Activated naive CD4-positive, alpha-beta T cell treated with anti-CD3 and anti-CD28 coated beads, Interleukin-2, amount 50 U/mL, for 24 hours (primary cell): ENCODE data around the gene KLHDC10.
"Not testable (repeated sequence)": the region's sequence is repeated elsewhere in the genome, so short reads cannot be mapped to it uniquely, and the experiment has no call there.

Source experiments
- H3K27ac Mint-ChIP-seq: one replicate; pipeline ENCODE4 v1.8.0; 2021; ENCODE audit warnings: mild to moderate bottlenecking, mixed read lengths
- H3K27me3 Mint-ChIP-seq: one replicate; pipeline ENCODE4 v1.8.0; 2021; ENCODE audit warnings: mixed read lengths
- H3K36me3 Mint-ChIP-seq: one replicate; pipeline ENCODE4 v1.8.0; 2021; ENCODE audit warnings: mixed read lengths
- H3K4me1 Mint-ChIP-seq: one replicate; pipeline ENCODE4 v1.8.0; 2021; ENCODE audit warnings: mixed read lengths
- H3K4me3 Mint-ChIP-seq: one replicate; pipeline ENCODE4 v1.8.0; 2021; ENCODE audit warnings: mild to moderate bottlenecking, mixed read lengths
- H3K9me3 Mint-ChIP-seq: one replicate; pipeline ENCODE4 v1.8.0; 2021; ENCODE audit warnings: mixed read lengths

KLHDC10 gene, protein sequence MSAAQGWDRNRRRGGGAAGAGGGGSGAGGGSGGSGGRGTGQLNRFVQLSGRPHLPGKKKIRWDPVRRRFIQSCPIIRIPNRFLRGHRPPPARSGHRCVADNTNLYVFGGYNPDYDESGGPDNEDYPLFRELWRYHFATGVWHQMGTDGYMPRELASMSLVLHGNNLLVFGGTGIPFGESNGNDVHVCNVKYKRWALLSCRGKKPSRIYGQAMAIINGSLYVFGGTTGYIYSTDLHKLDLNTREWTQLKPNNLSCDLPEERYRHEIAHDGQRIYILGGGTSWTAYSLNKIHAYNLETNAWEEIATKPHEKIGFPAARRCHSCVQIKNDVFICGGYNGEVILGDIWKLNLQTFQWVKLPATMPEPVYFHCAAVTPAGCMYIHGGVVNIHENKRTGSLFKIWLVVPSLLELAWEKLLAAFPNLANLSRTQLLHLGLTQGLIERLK

GRCh38 chr7:130069978-130070860, at the start of gene KLHDC10:
Gene KLHDC10 (plus strand): TSS chr7:130070534. CDS start chr7:130070644, 110 bp downstream.
- Mint-ChIP-seq H3K4me1 (peaks cover 44% of the 10 kb centered on the region), H3K36me3 (peaks cover 3% of the 10 kb centered on the region), H3K9me3 (no peaks in the 10 kb centered on the region)

GRCh38 chr7:130021105-130021834, 49.1 kb upstream of the KLHDC10 start:
- Mint-ChIP-seq H3K27ac (no peak overlapping the region), H3K36me3 (peaks cover 13% of the 10 kb centered on the region), H3K4me3 (no peak overlapping the region), H3K27me3 (no peaks in the 10 kb centered on the region), H3K4me1 (no peaks in the 10 kb centered on the region), H3K9me3 (no peaks in the 10 kb centered on the region)

More at GRCh38 chr7:130069978-130070860, at the start of gene KLHDC10:
- Mint-ChIP-seq H3K4me3 (peak within 1 kb of the TSS; percentile 98), H3K27ac (peak within 1 kb of the TSS; percentile 96), H3K27me3 (no peaks in the 10 kb centered on the region)

GRCh38 chr7:130022115-130022514, 48.2 kb upstream of the KLHDC10 start:
- H3K36me3 Mint-ChIP-seq: peaks cover 14% of the 10 kb centered on the region
- no peaks in the 10 kb centered on the region for H3K4me1 Mint-ChIP-seq
- H3K4me3 Mint-ChIP-seq: no peak overlapping the region
- no peak overlapping the region for H3K27ac Mint-ChIP-seq
- no peaks in the 10 kb centered on the region for H3K9me3 Mint-ChIP-seq
- H3K27me3 Mint-ChIP-seq: no peaks in the 10 kb centered on the region

DNA sequence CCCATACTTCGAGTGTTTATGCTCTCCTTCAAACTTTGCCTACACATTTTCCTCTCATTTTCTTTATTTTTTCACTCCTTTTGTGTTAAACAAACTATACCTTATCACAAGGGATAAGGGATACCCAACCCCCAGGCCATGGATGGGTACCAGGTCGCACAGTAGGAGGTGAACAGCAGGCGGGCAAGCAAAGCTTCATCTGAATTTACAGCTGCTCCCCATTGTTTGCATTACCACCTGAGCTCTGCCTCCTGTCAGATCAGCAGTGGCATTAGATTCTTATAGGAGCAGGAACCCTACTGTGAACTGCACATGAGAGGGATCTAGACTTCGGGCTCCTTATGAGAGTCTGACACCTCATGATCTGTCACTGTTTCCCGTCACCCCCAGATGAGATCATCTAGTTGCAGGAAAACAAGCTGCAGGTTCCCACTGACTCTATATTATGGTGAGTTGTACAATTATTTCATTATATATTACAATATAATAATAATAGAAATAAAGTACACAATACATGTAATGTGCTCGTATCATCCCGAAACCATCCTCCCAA, 47.6 kb upstream of the KLHDC10 start:
- Mint-ChIP-seq H3K27me3 (no peaks in the 10 kb centered on the region), H3K27ac (no peak overlapping the region), H3K4me1 (no peaks in the 10 kb centered on the region), H3K36me3 (peaks cover 14% of the 10 kb centered on the region), H3K9me3 (no peaks in the 10 kb centered on the region), H3K4me3 (no peak overlapping the region)

DNA sequence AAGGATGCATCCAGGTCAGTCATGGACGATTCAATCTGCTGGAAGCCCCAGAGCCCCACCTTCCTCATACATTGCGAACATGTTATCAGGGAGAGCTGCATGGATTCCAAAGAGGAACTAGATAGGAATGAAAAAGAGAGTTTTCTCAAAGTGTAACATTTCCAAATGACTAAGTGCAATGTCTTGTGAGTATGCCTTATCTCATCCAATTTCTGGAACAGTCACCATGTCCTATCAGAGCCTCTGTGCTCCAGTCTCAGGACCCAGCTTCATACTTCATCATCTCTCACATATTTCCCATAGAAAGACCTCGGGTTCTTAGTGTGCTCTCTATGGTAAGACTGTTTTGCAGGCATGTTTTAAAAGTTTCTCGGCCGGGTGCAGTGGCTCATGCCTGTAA, 45.9 kb upstream of the KLHDC10 start:
- no peaks in the 10 kb centered on the region for H3K27me3 Mint-ChIP-seq
- no peak overlapping the region for H3K4me3 Mint-ChIP-seq
- H3K9me3 Mint-ChIP-seq: no peaks in the 10 kb centered on the region
- no peak overlapping the region for H3K27ac Mint-ChIP-seq
- no peaks in the 10 kb centered on the region for H3K4me1 Mint-ChIP-seq
- H3K36me3 Mint-ChIP-seq: peaks cover 10% of the 10 kb centered on the region

- Mint-ChIP-seq H3K27me3 (no peaks in the 10 kb centered on the region), H3K4me1 (no peaks in the 10 kb centered on the region), H3K27ac (no peak overlapping the region), H3K36me3 (peaks cover 8% of the 10 kb centered on the region), H3K4me3 (no peak overlapping the region), H3K9me3 (no peaks in the 10 kb centered on the region)
These were observed 37.6 kb upstream of the KLHDC10 start for GRCh38 chr7:130032698-130033097.

DNA sequence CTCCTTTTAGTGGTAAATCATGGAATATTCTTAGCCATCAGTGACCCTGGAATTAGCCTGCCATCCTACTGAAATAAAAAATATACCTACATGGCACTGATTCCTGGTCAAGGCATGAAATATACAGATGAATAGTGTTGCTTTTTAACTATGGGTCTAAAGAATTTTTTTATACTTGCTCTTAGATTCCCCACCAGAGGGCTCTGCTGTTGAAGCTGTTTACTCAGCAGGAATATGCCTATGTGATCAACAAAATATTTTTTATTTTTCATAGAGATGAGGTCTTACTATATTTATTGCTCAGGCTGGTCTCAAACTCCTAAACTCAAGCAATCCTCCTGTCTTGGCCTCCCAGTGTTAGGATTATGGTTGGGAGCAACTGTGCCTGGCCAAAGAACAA, 32.6 kb upstream of the KLHDC10 start:
- no peak overlapping the region for H3K27ac Mint-ChIP-seq
- H3K27me3 Mint-ChIP-seq: no peaks in the 10 kb centered on the region
- no peak overlapping the region for H3K4me3 Mint-ChIP-seq
- no peaks in the 10 kb centered on the region for H3K4me1 Mint-ChIP-seq
- H3K9me3 Mint-ChIP-seq: no peaks in the 10 kb centered on the region
- peaks cover 10% of the 10 kb centered on the region for H3K36me3 Mint-ChIP-seq

DNA sequence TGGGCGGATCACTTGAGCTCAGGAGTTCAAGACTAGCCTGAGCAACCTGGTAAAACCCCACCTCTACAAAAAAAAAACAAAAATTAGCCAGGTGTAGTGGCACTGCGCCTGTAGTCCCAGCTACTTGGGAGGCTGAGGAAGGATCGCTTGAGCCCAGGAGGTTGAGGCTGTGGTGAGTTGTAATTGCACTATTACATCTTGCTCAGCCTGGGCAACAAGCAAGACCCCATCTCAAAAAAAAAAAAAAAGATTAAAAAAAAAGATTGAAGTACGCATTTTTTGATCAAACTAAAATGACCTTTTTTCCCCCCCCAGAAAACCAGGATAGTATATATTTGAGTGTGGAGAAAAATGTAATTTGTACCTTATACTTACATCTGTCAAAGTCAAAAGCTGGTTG, 29.8 kb upstream of the KLHDC10 start:
- no peak overlapping the region for H3K4me3 Mint-ChIP-seq
- H3K9me3 Mint-ChIP-seq: no peaks in the 10 kb centered on the region
- H3K27ac Mint-ChIP-seq: no peak overlapping the region
- no peaks in the 10 kb centered on the region for H3K27me3 Mint-ChIP-seq
- peaks cover 10% of the 10 kb centered on the region for H3K36me3 Mint-ChIP-seq
- H3K4me1 Mint-ChIP-seq: no peaks in the 10 kb centered on the region

DNA sequence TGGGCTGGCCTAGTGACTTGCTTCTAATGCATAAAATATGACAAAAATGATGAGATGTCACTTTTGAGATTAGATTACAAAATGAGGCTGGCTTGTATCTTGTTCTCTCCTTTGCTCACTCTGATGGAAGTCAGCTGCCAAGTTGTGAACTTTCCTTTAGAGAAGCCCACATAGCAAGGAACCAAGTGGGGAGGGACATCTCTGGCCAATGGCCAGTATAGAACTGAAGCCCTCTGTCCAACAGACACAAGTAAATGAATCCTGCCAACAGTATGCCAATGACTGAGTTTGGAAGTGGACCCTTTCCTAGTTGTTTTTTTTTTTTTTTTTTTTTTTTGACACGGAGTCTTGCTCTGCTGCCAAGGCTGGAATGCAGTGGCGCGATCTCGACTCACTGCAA, 22.5 kb upstream of the KLHDC10 start:
- H3K27ac Mint-ChIP-seq: no peak overlapping the region
- no peak overlapping the region for H3K4me3 Mint-ChIP-seq
- H3K9me3 Mint-ChIP-seq: no peaks in the 10 kb centered on the region
- peaks cover 8% of the 10 kb centered on the region for H3K4me1 Mint-ChIP-seq
- peaks cover 4% of the 10 kb centered on the region for H3K36me3 Mint-ChIP-seq
- H3K27me3 Mint-ChIP-seq: no peaks in the 10 kb centered on the region

DNA sequence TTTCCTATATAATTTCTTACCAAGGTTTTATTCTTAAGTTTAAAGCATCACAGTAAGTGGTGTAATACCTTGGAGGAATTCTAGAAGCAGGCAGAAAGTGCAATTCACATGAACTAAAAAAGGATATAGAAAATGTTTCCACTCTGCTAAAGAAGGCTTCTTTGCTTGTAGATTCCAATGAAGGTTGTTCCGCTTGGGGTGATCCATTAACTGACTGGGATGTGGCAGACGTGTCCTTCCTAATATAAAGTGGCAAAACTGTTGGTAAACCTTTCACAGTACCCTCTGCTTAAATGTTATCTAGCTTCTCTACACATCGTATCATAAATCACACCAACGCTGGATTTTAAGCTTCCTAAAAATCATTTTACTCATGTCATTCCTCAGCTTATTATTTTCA, 21.4 kb upstream of the KLHDC10 start:
- no peaks in the 10 kb centered on the region for H3K9me3 Mint-ChIP-seq
- no peak overlapping the region for H3K27ac Mint-ChIP-seq
- H3K4me3 Mint-ChIP-seq: no peak overlapping the region
- H3K27me3 Mint-ChIP-seq: no peaks in the 10 kb centered on the region
- H3K4me1 Mint-ChIP-seq: peaks cover 8% of the 10 kb centered on the region
- peaks cover 4% of the 10 kb centered on the region for H3K36me3 Mint-ChIP-seq

GRCh38 chr7:130052250-130052649, 18.1 kb upstream of the KLHDC10 start:
- not testable (repeated sequence) for H3K27me3 Mint-ChIP-seq, H3K27ac Mint-ChIP-seq, H3K4me1 Mint-ChIP-seq, H3K4me3 Mint-ChIP-seq, H3K36me3 Mint-ChIP-seq, H3K9me3 Mint-ChIP-seq

DNA sequence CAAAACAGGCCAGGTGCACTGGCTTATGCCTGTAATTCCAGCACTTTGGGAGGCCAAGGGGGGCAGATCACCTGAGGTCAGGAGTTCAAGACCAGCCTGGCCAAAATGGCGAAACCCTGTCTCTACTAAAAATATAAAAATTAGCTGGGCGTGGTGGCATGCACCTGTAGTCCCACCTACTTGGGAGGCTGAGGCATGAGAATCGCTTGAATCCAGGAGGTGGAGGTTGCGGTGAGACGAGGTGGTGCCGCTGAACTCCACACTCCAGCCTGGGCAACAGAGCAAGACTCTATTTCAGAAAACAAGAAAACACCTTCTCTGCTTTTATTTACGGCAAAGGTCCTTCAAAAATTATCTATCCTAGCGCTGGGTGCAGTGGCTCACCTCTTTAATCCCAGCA, 15.1 kb upstream of the KLHDC10 start:
- not testable (repeated sequence) for H3K4me1 Mint-ChIP-seq, H3K27me3 Mint-ChIP-seq, H3K27ac Mint-ChIP-seq, H3K4me3 Mint-ChIP-seq, H3K36me3 Mint-ChIP-seq, H3K9me3 Mint-ChIP-seq

GRCh38 chr7:130062246-130062645, 8.1 kb upstream of the KLHDC10 start:
- Mint-ChIP-seq H3K4me1 (no peaks in the 10 kb centered on the region), H3K36me3 (no peaks in the 10 kb centered on the region), H3K27ac (no peak overlapping the region), H3K27me3 (no peaks in the 10 kb centered on the region), H3K4me3 (no peak overlapping the region), H3K9me3 (no peaks in the 10 kb centered on the region)

GRCh38 chr7:130063036-130063435, 7.3 kb upstream of the KLHDC10 start:
- H3K36me3 Mint-ChIP-seq: no peaks in the 10 kb centered on the region

DNA sequence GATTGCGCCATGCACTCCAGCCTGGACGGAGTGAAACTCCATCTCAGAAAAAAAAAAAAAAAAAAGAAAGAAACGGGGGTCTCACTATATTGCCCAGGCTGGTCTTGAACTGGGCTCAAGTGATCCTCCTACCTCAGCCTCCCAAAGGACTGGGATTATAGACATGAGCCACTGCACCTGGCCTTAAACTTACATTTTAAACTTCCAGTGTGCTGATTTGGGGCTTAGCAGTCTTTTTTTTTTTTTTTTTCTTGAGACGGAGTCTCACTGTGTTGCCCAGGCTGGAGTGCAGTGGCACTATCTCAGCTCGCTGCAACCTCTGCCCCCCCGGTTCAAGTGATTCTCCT, 5.8 kb upstream of the KLHDC10 start:
- H3K36me3 Mint-ChIP-seq, H3K27me3 Mint-ChIP-seq, H3K4me1 Mint-ChIP-seq, H3K9me3 Mint-ChIP-seq, H3K4me3 Mint-ChIP-seq, H3K27ac Mint-ChIP-seq: not testable (repeated sequence)

More at GRCh38 chr7:130063036-130063435, 7.3 kb upstream of the KLHDC10 start:
- Mint-ChIP-seq H3K9me3 (no peaks in the 10 kb centered on the region), H3K27me3 (no peaks in the 10 kb centered on the region), H3K4me3 (no peak overlapping the region), H3K4me1 (no peaks in the 10 kb centered on the region), H3K27ac (no peak overlapping the region)
